CD4-positive, alpha-beta T cell treated with Interferon alpha-2 for 1 hour (primary cell): ENCODE results near the gene GPR17.

Experiments
- DNase-seq, 2 donors: peaks; one replicate each; pipeline ENCODE4 v3.0.0-alpha.2; 2020 to 2022

GPR17 gene

GRCh38 chr2:127630864-127631540, 15.0 kb upstream of the GPR17 start:
- no peak for DNase-seq

- DNase-seq, result no peak
These were observed 14.4 kb upstream of the GPR17 start for GRCh38 chr2:127631541-127631996.

GRCh38 chr2:127631997-127632581, 13.9 kb upstream of the GPR17 start:
- DNase-seq, result no peak

- peak in 1 of 2 donors; percentile 47 for DNase-seq
These were observed 13.1 kb upstream of the GPR17 start for GRCh38 chr2:127632592-127633489.

- DNase-seq, result no peak
These were observed 12.3 kb upstream of the GPR17 start for GRCh38 chr2:127633556-127634065.

GRCh38 chr2:127634066-127634617, 11.8 kb upstream of the GPR17 start:
- no peak for DNase-seq

- no peak for DNase-seq
These were observed 11.2 kb upstream of the GPR17 start for GRCh38 chr2:127634626-127635379.

GRCh38 chr2:127635380-127636237, 10.3 kb upstream of the GPR17 start:
- no peak for DNase-seq

GRCh38 chr2:127636248-127637235, 9.4 kb upstream of the GPR17 start:
- DNase-seq, result no peak

- DNase-seq, result no peak
These were observed 8.7 kb upstream of the GPR17 start for GRCh38 chr2:127637236-127637630.

GRCh38 chr2:127637725-127638252, 8.2 kb upstream of the GPR17 start:
- peak in 1 of 2 donors; percentile 21 for DNase-seq

- DNase-seq, result no peak
These were observed 7.4 kb upstream of the GPR17 start for GRCh38 chr2:127638361-127639110.

- DNase-seq, result no peak
These were observed 6.9 kb upstream of the GPR17 start for GRCh38 chr2:127639111-127639474.

GRCh38 chr2:127640082-127641072, 5.6 kb upstream of the GPR17 start:
- peak; percentile 24 to 40 for DNase-seq

- DNase-seq, result no peak
These were observed 4.8 kb upstream of the GPR17 start for GRCh38 chr2:127641133-127641532.

- peak; percentile 39 to 49 for DNase-seq
These were observed 4.0 kb upstream of the GPR17 start for GRCh38 chr2:127641846-127642507.
